ENCODE data around the gene U2AF1L4.

DNA sequence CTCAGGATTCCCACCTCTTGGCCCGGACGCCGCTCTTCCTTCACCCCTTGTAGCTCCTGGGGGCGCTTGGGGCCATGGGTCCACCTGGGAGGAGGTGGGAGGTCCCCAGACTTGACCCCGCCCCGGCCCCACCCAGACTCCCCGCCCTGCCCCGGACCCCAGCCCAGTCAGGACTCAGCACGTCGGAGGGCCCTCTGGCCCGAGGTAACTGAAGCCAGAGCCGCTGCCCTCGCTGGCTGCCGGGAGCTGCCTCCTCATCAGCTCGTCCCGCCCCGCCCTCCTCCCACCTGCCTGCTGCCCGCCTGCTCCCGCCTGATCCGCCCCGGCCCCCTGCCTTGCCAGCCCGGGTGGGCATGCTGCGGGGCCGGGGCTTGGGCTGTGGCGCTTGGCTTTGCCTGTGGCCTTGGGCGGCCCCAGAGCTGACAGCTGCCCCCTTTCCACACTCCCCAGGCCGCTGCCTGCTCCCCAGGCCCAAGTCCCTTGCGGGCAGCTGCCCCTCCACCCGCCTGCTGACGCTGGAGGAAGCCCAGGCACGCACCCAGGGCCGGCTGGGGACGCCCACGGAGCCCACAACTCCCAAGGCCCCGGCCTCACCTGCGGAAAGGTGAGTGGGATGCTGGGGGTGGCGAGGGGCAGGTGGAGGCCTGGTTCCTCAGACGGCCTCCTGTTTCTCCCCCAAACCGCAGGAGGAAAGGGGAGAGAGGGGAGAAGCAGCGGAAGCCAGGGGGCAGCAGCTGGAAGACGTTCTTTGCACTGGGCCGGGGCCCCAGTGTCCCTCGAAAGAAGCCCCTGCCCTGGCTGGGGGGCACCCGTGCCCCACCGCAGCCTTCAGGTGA is 39.5 kb upstream of the U2AF1L4 start:
- TF ChIP-seq TOX (CRISPR knock-in tag; IDR thresholded peaks at IDR 0.05; ENCODE audit: borderline replicate concordance) (no peak), RARB (CRISPR knock-in tag; IDR thresholded peaks at IDR 0.05) (no peak), ZC3H10 (CRISPR knock-in tag; IDR thresholded peaks at IDR 0.05) (no peak), ISL1 (CRISPR knock-in tag; IDR thresholded peaks at IDR 0.05) (no peak), BACH2 (CRISPR knock-in tag; IDR thresholded peaks at IDR 0.05; ENCODE audit: borderline replicate concordance) (no peak), PPARA (CRISPR knock-in tag; IDR thresholded peaks at IDR 0.05; ENCODE audit: borderline replicate concordance) (no peak), CSDC2 (CRISPR knock-in tag; IDR thresholded peaks at IDR 0.05) (no peak)
- TF ChIP-seq, protein P1, sequence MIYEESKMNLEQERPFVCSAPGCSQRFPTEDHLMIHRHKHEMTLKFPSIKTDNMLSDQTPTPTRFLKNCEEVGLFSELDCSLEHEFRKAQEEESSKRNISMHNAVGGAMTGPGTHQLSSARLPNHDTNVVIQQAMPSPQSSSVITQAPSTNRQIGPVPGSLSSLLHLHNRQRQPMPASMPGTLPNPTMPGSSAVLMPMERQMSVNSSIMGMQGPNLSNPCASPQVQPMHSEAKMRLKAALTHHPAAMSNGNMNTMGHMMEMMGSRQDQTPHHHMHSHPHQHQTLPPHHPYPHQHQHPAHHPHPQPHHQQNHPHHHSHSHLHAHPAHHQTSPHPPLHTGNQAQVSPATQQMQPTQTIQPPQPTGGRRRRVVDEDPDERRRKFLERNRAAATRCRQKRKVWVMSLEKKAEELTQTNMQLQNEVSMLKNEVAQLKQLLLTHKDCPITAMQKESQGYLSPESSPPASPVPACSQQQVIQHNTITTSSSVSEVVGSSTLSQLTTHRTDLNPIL (CRISPR knock-in tag; IDR thresholded peaks at IDR 0.05; ENCODE audit: low read depth), result no peak
- TF ChIP-seq, protein P2, sequence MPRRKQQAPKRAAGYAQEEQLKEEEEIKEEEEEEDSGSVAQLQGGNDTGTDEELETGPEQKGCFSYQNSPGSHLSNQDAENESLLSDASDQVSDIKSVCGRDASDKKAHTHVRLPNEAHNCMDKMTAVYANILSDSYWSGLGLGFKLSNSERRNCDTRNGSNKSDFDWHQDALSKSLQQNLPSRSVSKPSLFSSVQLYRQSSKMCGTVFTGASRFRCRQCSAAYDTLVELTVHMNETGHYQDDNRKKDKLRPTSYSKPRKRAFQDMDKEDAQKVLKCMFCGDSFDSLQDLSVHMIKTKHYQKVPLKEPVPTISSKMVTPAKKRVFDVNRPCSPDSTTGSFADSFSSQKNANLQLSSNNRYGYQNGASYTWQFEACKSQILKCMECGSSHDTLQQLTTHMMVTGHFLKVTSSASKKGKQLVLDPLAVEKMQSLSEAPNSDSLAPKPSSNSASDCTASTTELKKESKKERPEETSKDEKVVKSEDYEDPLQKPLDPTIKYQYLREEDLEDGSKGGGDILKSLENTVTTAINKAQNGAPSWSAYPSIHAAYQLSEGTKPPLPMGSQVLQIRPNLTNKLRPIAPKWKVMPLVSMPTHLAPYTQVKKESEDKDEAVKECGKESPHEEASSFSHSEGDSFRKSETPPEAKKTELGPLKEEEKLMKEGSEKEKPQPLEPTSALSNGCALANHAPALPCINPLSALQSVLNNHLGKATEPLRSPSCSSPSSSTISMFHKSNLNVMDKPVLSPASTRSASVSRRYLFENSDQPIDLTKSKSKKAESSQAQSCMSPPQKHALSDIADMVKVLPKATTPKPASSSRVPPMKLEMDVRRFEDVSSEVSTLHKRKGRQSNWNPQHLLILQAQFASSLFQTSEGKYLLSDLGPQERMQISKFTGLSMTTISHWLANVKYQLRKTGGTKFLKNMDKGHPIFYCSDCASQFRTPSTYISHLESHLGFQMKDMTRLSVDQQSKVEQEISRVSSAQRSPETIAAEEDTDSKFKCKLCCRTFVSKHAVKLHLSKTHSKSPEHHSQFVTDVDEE (CRISPR knock-in tag; IDR thresholded peaks at IDR 0.05), result no peak
